WI38 (cell line): ENCODE results near the gene JADE2.
"Not testable (repeated sequence)": the region's sequence is repeated elsewhere in the genome, so short reads cannot be mapped to it uniquely, and the experiment has no call there.

ENCODE experiments used
- H3K4me3 ChIP-seq: 2 replicates; pipeline ENCODE4 v1.5.1; 2011; ENCODE audit warnings: low read depth, mild to moderate bottlenecking, control low read depth, low read length
- TF ChIP-seq, protein P1 (sequence below): IDR thresholded peaks from 2 replicates; pipeline ENCODE4 v1.5.1; 2012; ENCODE audit warnings: low read depth, mild to moderate bottlenecking, control low read depth, low read length

Gene JADE2

GRCh38 chr5:134549714-134550113 lies 24.2 kb downstream of the JADE2 start:
- TF ChIP-seq, protein P1, sequence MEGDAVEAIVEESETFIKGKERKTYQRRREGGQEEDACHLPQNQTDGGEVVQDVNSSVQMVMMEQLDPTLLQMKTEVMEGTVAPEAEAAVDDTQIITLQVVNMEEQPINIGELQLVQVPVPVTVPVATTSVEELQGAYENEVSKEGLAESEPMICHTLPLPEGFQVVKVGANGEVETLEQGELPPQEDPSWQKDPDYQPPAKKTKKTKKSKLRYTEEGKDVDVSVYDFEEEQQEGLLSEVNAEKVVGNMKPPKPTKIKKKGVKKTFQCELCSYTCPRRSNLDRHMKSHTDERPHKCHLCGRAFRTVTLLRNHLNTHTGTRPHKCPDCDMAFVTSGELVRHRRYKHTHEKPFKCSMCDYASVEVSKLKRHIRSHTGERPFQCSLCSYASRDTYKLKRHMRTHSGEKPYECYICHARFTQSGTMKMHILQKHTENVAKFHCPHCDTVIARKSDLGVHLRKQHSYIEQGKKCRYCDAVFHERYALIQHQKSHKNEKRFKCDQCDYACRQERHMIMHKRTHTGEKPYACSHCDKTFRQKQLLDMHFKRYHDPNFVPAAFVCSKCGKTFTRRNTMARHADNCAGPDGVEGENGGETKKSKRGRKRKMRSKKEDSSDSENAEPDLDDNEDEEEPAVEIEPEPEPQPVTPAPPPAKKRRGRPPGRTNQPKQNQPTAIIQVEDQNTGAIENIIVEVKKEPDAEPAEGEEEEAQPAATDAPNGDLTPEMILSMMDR = no peak

GRCh38 chr5:134550271-134551214 lies 25.1 kb downstream of the JADE2 start:
- TF ChIP-seq, protein P1 = no peak
- H3K4me3 ChIP-seq = no peak overlapping the region

More at GRCh38 chr5:134549714-134550113, 24.2 kb downstream of the JADE2 start:
- H3K4me3 ChIP-seq = no peak overlapping the region

DNA sequence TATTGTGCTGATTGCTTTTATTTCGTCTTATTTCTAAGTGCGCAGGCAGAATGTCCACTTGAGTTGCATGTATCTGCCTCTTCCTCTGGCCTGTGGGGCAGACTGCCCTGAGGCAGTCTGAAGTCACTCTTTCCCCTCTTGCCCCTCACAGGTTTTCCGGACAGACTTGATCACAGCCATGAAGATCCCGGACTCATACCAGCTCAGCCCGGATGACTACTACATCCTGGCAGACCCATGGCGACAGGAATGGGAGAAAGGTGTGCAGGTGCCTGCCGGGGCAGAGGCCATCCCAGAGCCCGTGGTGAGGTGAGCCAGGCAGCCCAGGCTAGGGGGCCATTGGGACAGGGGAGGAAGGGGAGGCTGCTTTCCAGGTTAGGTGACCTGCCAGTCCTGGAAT lies 26.4 kb downstream of the JADE2 start:
- H3K4me3 ChIP-seq = 0 out of 2 replicates have a peak overlapping the region, but pooled peaks have one; percentile 20
- TF ChIP-seq, protein P1 = no peak

- TF ChIP-seq, protein P1 = no peak
Observed at GRCh38 chr5:134552301-134552700, 26.8 kb downstream of the JADE2 start.

DNA sequence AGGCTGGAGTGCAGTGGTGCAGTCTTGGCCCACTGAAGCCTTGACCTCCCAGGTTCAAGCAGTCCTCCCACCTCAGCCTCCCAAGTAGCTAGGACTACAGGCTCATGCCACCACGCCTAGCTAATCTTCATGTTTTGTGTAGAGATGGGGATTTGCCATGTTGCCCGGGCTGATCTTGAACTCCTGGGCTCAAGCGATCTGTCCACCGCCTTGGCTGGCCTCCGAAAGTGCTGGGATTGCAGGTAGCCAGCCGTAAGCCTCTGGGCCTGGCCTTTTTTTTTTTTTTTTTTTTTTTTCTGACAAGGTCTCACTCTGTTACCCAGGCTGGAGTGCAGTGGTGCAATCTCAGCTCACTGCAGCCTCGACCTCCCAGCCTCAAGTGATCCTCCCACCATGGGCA lies 27.2 kb downstream of the JADE2 start:
- H3K4me3 ChIP-seq = not testable (repeated sequence)

More at GRCh38 chr5:134552301-134552700, 26.8 kb downstream of the JADE2 start:
- 0 out of 2 replicates have a peak overlapping the region, but pooled peaks have one; percentile 20 for H3K4me3 ChIP-seq

GRCh38 chr5:134553821-134554267 lies 28.4 kb downstream of the JADE2 start:
- TF ChIP-seq, protein P1 = no peak
- no peak overlapping the region for H3K4me3 ChIP-seq

GRCh38 chr5:134554319-134555222 lies 29.1 kb downstream of the JADE2 start:
- TF ChIP-seq, protein P1 = no peak
- H3K4me3 ChIP-seq = no peak overlapping the region
